ENCODE measurements around the gene WWTR1.

DNA sequence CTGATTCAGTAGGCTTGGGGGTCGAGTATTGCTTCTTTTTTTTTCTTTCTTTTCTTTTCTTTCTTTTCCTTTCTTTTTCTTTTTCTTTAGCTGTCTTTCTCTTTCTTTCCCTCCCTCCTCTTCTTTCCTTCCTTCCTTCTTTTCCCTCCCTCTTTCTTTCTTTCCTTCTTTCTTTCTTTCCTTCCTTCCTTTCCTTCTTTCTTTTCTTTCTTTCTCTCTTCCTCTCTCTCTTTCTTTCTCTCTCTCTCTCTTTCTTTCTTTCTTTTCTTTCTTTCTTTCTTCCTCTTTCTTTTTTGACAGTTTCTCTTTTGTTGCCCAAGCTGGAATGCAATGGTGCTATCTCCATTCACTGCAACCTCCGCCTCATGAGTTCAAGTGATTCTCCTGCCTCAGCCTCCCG, 147.3 kb downstream of the WWTR1 start:
- TF ChIP-seq TAF1 (IDR thresholded peaks at IDR 0.05; ENCODE audit: borderline replicate concordance, low read depth, low read length) (no peak), POLR2AphosphoS5 (IDR thresholded peaks at IDR 0.05; ENCODE audit: low read depth, low read length) (no peak)

Data from GM12892 (cell line).